ENCODE data around the gene SCFD1.
"Not testable (repeated sequence)": the region's sequence is repeated elsewhere in the genome, so short reads cannot be mapped to it uniquely, and the experiment has no call there.

The SCFD1 gene

GRCh38 chr14:30621940-30622830, at the start of gene SCFD1:
Gene SCFD1 (plus strand): TSS chr14:30622319. CDS start chr14:30622339, 20 bp downstream.
- DNase-seq (ENCODE audit: low read depth in 2 of 2) = peak; percentile 86 to 88

- no peak for DNase-seq (ENCODE audit: low read depth in 2 of 2)
Observed at GRCh38 chr14:30572771-30573170, 49.3 kb upstream of the SCFD1 start.

- no peak for DNase-seq (ENCODE audit: low read depth in 2 of 2)
Observed at GRCh38 chr14:30573226-30573814, 48.8 kb upstream of the SCFD1 start.

GRCh38 chr14:30573966-30574365, 48.2 kb upstream of the SCFD1 start:
- no peak for DNase-seq (ENCODE audit: low read depth in 2 of 2)

- DNase-seq (ENCODE audit: low read depth in 2 of 2) = not testable (repeated sequence)
Observed at GRCh38 chr14:30574777-30575176, 47.3 kb upstream of the SCFD1 start.

- not testable (repeated sequence) for DNase-seq (ENCODE audit: low read depth in 2 of 2)
Observed at GRCh38 chr14:30576333-30576732, 45.8 kb upstream of the SCFD1 start.

GRCh38 chr14:30580616-30581282, 41.4 kb upstream of the SCFD1 start:
- no peak for DNase-seq (ENCODE audit: low read depth in 2 of 2)

- no peak for DNase-seq (ENCODE audit: low read depth in 2 of 2)
Observed at GRCh38 chr14:30581283-30581625, 40.9 kb upstream of the SCFD1 start.

GRCh38 chr14:30582376-30582775, 39.7 kb upstream of the SCFD1 start:
- DNase-seq (ENCODE audit: low read depth in 2 of 2) = no peak

- no peak for DNase-seq (ENCODE audit: low read depth in 2 of 2)
Observed at GRCh38 chr14:30584058-30584630, 38.0 kb upstream of the SCFD1 start.

GRCh38 chr14:30585204-30585603, 36.9 kb upstream of the SCFD1 start:
- no peak for DNase-seq (ENCODE audit: low read depth in 2 of 2)

- no peak for DNase-seq (ENCODE audit: low read depth in 2 of 2)
Observed at GRCh38 chr14:30587141-30587540, 35.0 kb upstream of the SCFD1 start.

GRCh38 chr14:30588873-30589272, 33.2 kb upstream of the SCFD1 start:
- no peak for DNase-seq (ENCODE audit: low read depth in 2 of 2)

- DNase-seq (ENCODE audit: low read depth in 2 of 2) = no peak
Observed at GRCh38 chr14:30596935-30597334, 25.2 kb upstream of the SCFD1 start.

- no peak for DNase-seq (ENCODE audit: low read depth in 2 of 2)
Observed at GRCh38 chr14:30597504-30597903, 24.6 kb upstream of the SCFD1 start.

- no peak for DNase-seq (ENCODE audit: low read depth in 2 of 2)
Observed at GRCh38 chr14:30600922-30601918, 20.9 kb upstream of the SCFD1 start.

GRCh38 chr14:30603402-30603801, 18.7 kb upstream of the SCFD1 start:
- DNase-seq (ENCODE audit: low read depth in 2 of 2) = no peak

- DNase-seq (ENCODE audit: low read depth in 2 of 2) = not testable (repeated sequence)
Observed at GRCh38 chr14:30604696-30605095, 17.4 kb upstream of the SCFD1 start.

GRCh38 chr14:30607156-30607780, 14.9 kb upstream of the SCFD1 start:
- no peak for DNase-seq (ENCODE audit: low read depth in 2 of 2)

GRCh38 chr14:30608533-30609006, 13.5 kb upstream of the SCFD1 start:
- no peak for DNase-seq (ENCODE audit: low read depth in 2 of 2)
